Loucy (cell line): ENCODE results near the gene MATR3.

Source experiments
- H2AFZ ChIP-seq: fragments of 200-600 bp; sonication (generic); 2 replicates; pipeline ENCODE4 v1.6.0; 2016; ENCODE audit warnings: antibody characterized with exemption, mild to moderate bottlenecking, low read length, moderate library complexity
- H3F3A ChIP-seq: fragments of 200-600 bp; 2 replicates; pipeline ENCODE4 v1.6.0; 2016; ENCODE audit warnings: antibody characterized with exemption, low read depth, mild to moderate bottlenecking
- H3K27me3 ChIP-seq: fragments of 200-600 bp; sonication (generic); 2 replicates; pipeline ENCODE4 v1.6.1; 2014; ENCODE audit warnings: low read length, mild to moderate bottlenecking; ENCODE audit not compliant: insufficient read depth, poor library complexity, severe bottlenecking
- H3K36me3 ChIP-seq: fragments of 200-600 bp; sonication (generic); 2 replicates; pipeline ENCODE4 v1.6.1; 2016; ENCODE audit warnings: low read length; ENCODE audit not compliant: insufficient read depth
- H3K4me1 ChIP-seq: fragments of 200-600 bp; sonication (generic); 2 replicates; pipeline ENCODE4 v1.5.1; 2014; ENCODE audit warnings: low read length, mild to moderate bottlenecking; ENCODE audit not compliant: insufficient read depth, poor library complexity, severe bottlenecking
- H3K4me2 ChIP-seq: fragments of 200-600 bp; sonication (generic); 2 replicates; pipeline ENCODE4 v1.6.0; 2014; ENCODE audit warnings: antibody characterized with exemption, low read length, low read depth, mild to moderate bottlenecking; ENCODE audit not compliant: poor library complexity, severe bottlenecking
- H3K4me3 ChIP-seq: fragments of 200-600 bp; sonication (generic); 2 replicates; pipeline ENCODE4 v1.5.1; 2014; ENCODE audit warnings: low read length, mild to moderate bottlenecking, mixed read lengths; ENCODE audit not compliant: poor library complexity, severe bottlenecking
- H3K79me2 ChIP-seq: fragments of 200-600 bp; sonication (generic); 2 replicates; pipeline ENCODE4 v1.6.1; 2014; ENCODE audit warnings: low read length; ENCODE audit not compliant: insufficient read depth
- H3K9ac ChIP-seq: fragments of 200-600 bp; sonication (generic); 2 replicates; pipeline ENCODE4 v1.6.0; 2014; ENCODE audit warnings: mild to moderate bottlenecking, low read depth, low read length, moderate library complexity; ENCODE audit not compliant: poor library complexity, severe bottlenecking
- H3K9me2 ChIP-seq: fragments of 200-600 bp; sonication (generic); replicated peaks from 2 replicates; pipeline ENCODE4 v1.6.1; 2016; ENCODE audit warnings: low read depth, low read length, mixed read lengths
- H3K9me3 ChIP-seq: fragments of 200-600 bp; sonication (generic); 2 replicates; pipeline ENCODE4 v1.6.1; 2014; ENCODE audit warnings: mild to moderate bottlenecking, antibody characterized with exemption, low read length, low read depth; ENCODE audit not compliant: insufficient read depth
- H4K20me1 ChIP-seq: fragments of 200-600 bp; sonication (generic); 2 replicates; pipeline ENCODE4 v1.6.0; 2014; ENCODE audit warnings: antibody characterized with exemption, low read length, mild to moderate bottlenecking; ENCODE audit not compliant: insufficient read depth, poor library complexity, severe bottlenecking
- EZH2phosphoT487 ChIP-seq: fragments of 200-600 bp; IDR thresholded peaks from 2 replicates; pipeline ENCODE4 v1.6.1; 2018; ENCODE audit warnings: antibody characterized with exemption, mild to moderate bottlenecking, moderate library complexity, borderline replicate concordance
- TF ChIP-seq, protein P1 (sequence below): fragments of 200-600 bp; sonication (generic); conservative IDR thresholded peaks from 2 replicates; pipeline ENCODE4 v1.5.1; 2014; ENCODE audit warnings: mild to moderate bottlenecking, antibody characterized with exemption, low read length

MATR3 gene

GRCh38 chr5:139369181-139369580 is 75.6 kb downstream of the MATR3 start:
- peaks cover 57% of the 10 kb centered on the region; the same call in 1 of the 2 replicates for H3K36me3 ChIP-seq
- no peak overlapping the region for H3K9ac ChIP-seq
- H3K4me1 ChIP-seq, result no peaks in the 10 kb centered on the region
- no peaks in the 10 kb centered on the region for H3F3A ChIP-seq
- TF ChIP-seq EZH2phosphoT487, result no peak
- TF ChIP-seq, protein P1, sequence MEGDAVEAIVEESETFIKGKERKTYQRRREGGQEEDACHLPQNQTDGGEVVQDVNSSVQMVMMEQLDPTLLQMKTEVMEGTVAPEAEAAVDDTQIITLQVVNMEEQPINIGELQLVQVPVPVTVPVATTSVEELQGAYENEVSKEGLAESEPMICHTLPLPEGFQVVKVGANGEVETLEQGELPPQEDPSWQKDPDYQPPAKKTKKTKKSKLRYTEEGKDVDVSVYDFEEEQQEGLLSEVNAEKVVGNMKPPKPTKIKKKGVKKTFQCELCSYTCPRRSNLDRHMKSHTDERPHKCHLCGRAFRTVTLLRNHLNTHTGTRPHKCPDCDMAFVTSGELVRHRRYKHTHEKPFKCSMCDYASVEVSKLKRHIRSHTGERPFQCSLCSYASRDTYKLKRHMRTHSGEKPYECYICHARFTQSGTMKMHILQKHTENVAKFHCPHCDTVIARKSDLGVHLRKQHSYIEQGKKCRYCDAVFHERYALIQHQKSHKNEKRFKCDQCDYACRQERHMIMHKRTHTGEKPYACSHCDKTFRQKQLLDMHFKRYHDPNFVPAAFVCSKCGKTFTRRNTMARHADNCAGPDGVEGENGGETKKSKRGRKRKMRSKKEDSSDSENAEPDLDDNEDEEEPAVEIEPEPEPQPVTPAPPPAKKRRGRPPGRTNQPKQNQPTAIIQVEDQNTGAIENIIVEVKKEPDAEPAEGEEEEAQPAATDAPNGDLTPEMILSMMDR, result no peak
- H3K4me2 ChIP-seq, result no peak overlapping the region
- H2AFZ ChIP-seq, result no peak overlapping the region
- no peaks in the 10 kb centered on the region for H3K79me2 ChIP-seq
- H3K4me3 ChIP-seq, result no peak overlapping the region
- H3K9me3 ChIP-seq, result no peaks in the 10 kb centered on the region
- no peaks in the 10 kb centered on the region for H3K27me3 ChIP-seq
- H4K20me1 ChIP-seq, result no peaks in the 10 kb centered on the region
- H3K9me2 ChIP-seq, result no peaks in the 10 kb centered on the region

- no peak overlapping the region for H3K9ac ChIP-seq
- H2AFZ ChIP-seq, result no peak overlapping the region
- H3K27me3 ChIP-seq, result no peaks in the 10 kb centered on the region
- TF ChIP-seq, protein P1, result no peak
- no peak for TF ChIP-seq EZH2phosphoT487
- H3K9me2 ChIP-seq, result no peaks in the 10 kb centered on the region
- H3K4me1 ChIP-seq, result peaks cover 4% of the 10 kb centered on the region
- H3K4me2 ChIP-seq, result no peak overlapping the region
- H3K9me3 ChIP-seq, result no peaks in the 10 kb centered on the region
- H3K79me2 ChIP-seq, result no peaks in the 10 kb centered on the region
- H3K36me3 ChIP-seq, result peaks cover 34% of the 10 kb centered on the region; the same call in 1 of the 2 replicates
- H3F3A ChIP-seq, result no peaks in the 10 kb centered on the region
- H3K4me3 ChIP-seq, result no peak overlapping the region
- no peaks in the 10 kb centered on the region for H4K20me1 ChIP-seq
These were observed 78.2 kb downstream of the MATR3 start for GRCh38 chr5:139371482-139372435.

- H3K4me2 ChIP-seq, result no peak overlapping the region
- no peak overlapping the region for H3K9ac ChIP-seq
- TF ChIP-seq EZH2phosphoT487, result no peak
- H3K9me2 ChIP-seq, result no peaks in the 10 kb centered on the region
- no peak overlapping the region for H3K4me3 ChIP-seq
- H3F3A ChIP-seq, result no peaks in the 10 kb centered on the region
- H3K36me3 ChIP-seq, result peaks cover 9% of the 10 kb centered on the region; the same call in 1 of the 2 replicates
- no peaks in the 10 kb centered on the region for H3K27me3 ChIP-seq
- H3K79me2 ChIP-seq, result no peaks in the 10 kb centered on the region
- H3K9me3 ChIP-seq, result no peaks in the 10 kb centered on the region
- H3K4me1 ChIP-seq, result peaks cover 7% of the 10 kb centered on the region
- H4K20me1 ChIP-seq, result no peaks in the 10 kb centered on the region
- H2AFZ ChIP-seq, result no peak overlapping the region
These were observed 81.4 kb downstream of the MATR3 start for GRCh38 chr5:139374909-139375308.

DNA sequence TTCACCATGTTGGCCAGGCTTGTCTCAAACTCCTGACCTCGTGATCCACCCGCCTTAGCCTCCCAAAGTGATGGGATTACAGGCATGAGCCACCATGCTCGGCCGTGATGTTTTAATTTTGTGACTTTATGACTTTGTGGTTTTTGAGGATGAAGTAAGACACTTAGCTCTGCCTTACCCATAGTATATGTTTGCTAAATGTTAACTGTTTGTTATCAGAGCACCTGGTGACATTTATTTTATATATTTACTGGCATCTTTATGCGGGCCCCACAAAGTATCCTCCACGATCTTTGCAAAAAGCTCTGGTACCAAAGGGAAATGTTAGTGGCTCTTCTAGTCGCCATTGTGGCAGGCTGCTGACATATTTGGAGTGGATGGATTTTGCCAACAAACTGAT is 82.8 kb downstream of the MATR3 start:
- TF ChIP-seq, protein P1, result no peak
- Histone ChIP-seq H3K4me2 (no peak overlapping the region), H2AFZ (no peak overlapping the region), H3K4me3 (no peak overlapping the region), H3K4me1 (peaks cover 7% of the 10 kb centered on the region), H3K9me2 (no peaks in the 10 kb centered on the region), H4K20me1 (no peaks in the 10 kb centered on the region), H3K36me3 (peaks cover 6% of the 10 kb centered on the region; the same call in 1 of the 2 replicates), H3K9ac (no peak overlapping the region), H3K27me3 (no peaks in the 10 kb centered on the region), H3K79me2 (no peaks in the 10 kb centered on the region), H3K9me3 (no peaks in the 10 kb centered on the region), H3F3A (no peaks in the 10 kb centered on the region)
